BE2C (cell line): Measurements from ENCODE around the gene IZUMO1R.

ENCODE experiments used
- DNase-seq: peaks from one replicate; pipeline ENCODE4 v3.0.0-alpha.2; 2020
- H3K27me3 ChIP-seq: fragments of 250-450 bp; sonication (Bioruptor Pico); 2 replicates; pipeline ENCODE4 v1.5.1; 2020; ENCODE audit warnings: mild to moderate bottlenecking
- H3K36me3 ChIP-seq: fragments of 250-450 bp; sonication (Bioruptor Pico); 2 replicates; pipeline ENCODE4 v1.5.1; 2020; ENCODE audit warnings: mild to moderate bottlenecking
- H3K4me1 ChIP-seq: fragments of 250-450 bp; sonication (Bioruptor Pico); 2 replicates; pipeline ENCODE4 v1.5.1; 2020
- H3K4me3 ChIP-seq: 2 replicates; pipeline ENCODE4 v1.5.1; 2011; ENCODE audit warnings: low read depth, low read length
- H3K9me3 ChIP-seq: fragments of 250-450 bp; sonication (Bioruptor Pico); 2 replicates; pipeline ENCODE4 v1.5.1; 2020
- CTCF ChIP-seq: IDR thresholded peaks from 2 replicates; pipeline ENCODE4 v1.5.1; 2012; ENCODE audit warnings: mild to moderate bottlenecking, low read depth, low read length

Gene IZUMO1R

GRCh38 chr11:94302776-94303175 lies 1.6 kb upstream of the IZUMO1R start:
- Histone ChIP-seq H3K36me3 (no peaks in the 10 kb centered on the region), H3K27me3 (no peaks in the 10 kb centered on the region; the same call in none of the 2 replicates), H3K9me3 (no peaks in the 10 kb centered on the region), H3K4me3 (no peak overlapping the region), H3K4me1 (no peaks in the 10 kb centered on the region)
- TF ChIP-seq CTCF, result no peak
- no peak for DNase-seq

GRCh38 chr11:94305146-94305545 lies 766 bp downstream of the IZUMO1R start:
- TF ChIP-seq CTCF, result no peak
- Histone ChIP-seq H3K4me3 (no peak overlapping the region), H3K27me3 (no peaks in the 10 kb centered on the region; the same call in 1 of the 2 replicates), H3K9me3 (no peaks in the 10 kb centered on the region), H3K4me1 (no peaks in the 10 kb centered on the region), H3K36me3 (no peaks in the 10 kb centered on the region)
- no peak for DNase-seq

GRCh38 chr11:94307101-94307791 lies 2.9 kb downstream of the IZUMO1R start:
- Histone ChIP-seq H3K4me1 (no peaks in the 10 kb centered on the region), H3K36me3 (no peaks in the 10 kb centered on the region), H3K4me3 (no peak overlapping the region), H3K9me3 (no peaks in the 10 kb centered on the region), H3K27me3 (no peaks in the 10 kb centered on the region)
- DNase-seq, result no peak
- TF ChIP-seq CTCF, result no peak

GRCh38 chr11:94308024-94308423 lies 3.6 kb downstream of the IZUMO1R start:
- Histone ChIP-seq H3K27me3 (no peaks in the 10 kb centered on the region), H3K4me3 (no peak overlapping the region), H3K4me1 (no peaks in the 10 kb centered on the region), H3K36me3 (no peaks in the 10 kb centered on the region), H3K9me3 (no peaks in the 10 kb centered on the region)
- no peak for DNase-seq
- no peak for TF ChIP-seq CTCF

GRCh38 chr11:94309757-94310156 lies 5.4 kb downstream of the IZUMO1R start:
- Histone ChIP-seq H3K4me3 (no peak overlapping the region), H3K27me3 (no peaks in the 10 kb centered on the region), H3K9me3 (no peaks in the 10 kb centered on the region), H3K4me1 (no peaks in the 10 kb centered on the region), H3K36me3 (no peaks in the 10 kb centered on the region)
- no peak for TF ChIP-seq CTCF
- DNase-seq, result no peak

GRCh38 chr11:94310191-94310875 lies 6.0 kb downstream of the IZUMO1R start:
- no peak for TF ChIP-seq CTCF
- Histone ChIP-seq H3K27me3 (no peaks in the 10 kb centered on the region), H3K9me3 (no peaks in the 10 kb centered on the region), H3K4me1 (no peaks in the 10 kb centered on the region), H3K4me3 (no peak overlapping the region; the same call in 1 of the 2 replicates), H3K36me3 (no peaks in the 10 kb centered on the region)
- no peak for DNase-seq
